Activated T-helper 1 cell treated with anti-CD3 and anti-CD28 coated beads, Interleukin-2, amount 50 U/mL, for 16 hours (primary cell): Measurements from ENCODE around the gene NR0B1.

Experiments used
- DNase-seq, 2 donors: peaks; one replicate each; pipeline ENCODE4 v3.0.0-alpha.2; 2020; ENCODE audit warnings: low read depth in 1 of 2, low spot score in 1 of 2

NR0B1 gene

DNA sequence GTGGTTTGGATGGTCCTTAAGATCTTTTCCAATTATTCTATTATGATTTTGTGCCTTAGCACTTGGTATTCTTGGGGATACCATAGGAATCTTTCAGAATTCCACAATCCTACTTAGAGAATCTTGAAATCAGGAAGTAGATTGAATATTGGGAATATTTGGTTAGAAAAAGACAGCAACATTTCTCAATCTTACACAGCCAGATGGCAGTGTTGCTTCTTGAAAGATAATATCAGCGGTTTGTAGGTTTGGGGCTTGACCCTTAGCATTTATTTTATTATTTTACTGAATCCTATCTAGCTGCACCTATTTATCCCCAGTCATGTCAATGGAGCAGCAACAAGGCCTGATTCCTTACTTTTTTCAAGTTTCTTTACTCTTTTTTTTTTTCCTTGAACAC, 33.7 kb downstream of the NR0B1 start:
- DNase-seq: no peak

DNA sequence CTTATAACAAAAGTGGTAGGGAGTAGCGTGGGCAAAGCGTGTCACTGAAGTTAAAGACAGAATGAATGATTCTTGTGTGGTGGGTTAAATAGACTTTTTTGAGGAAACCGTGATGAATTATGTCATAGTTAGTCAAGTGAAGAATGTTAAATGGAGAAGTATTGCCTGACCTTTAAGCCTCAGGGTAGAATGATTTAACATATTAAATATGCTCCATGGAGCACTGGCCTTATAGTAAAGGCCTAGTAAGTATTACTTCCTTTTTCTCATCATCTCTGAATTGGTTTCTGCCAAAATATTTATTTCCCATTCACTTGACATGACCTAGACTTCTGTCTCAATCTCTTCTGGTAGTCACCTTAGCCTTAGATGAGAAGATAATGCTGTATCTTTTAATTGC, 38.6 kb downstream of the NR0B1 start:
- no peak for DNase-seq

DNA sequence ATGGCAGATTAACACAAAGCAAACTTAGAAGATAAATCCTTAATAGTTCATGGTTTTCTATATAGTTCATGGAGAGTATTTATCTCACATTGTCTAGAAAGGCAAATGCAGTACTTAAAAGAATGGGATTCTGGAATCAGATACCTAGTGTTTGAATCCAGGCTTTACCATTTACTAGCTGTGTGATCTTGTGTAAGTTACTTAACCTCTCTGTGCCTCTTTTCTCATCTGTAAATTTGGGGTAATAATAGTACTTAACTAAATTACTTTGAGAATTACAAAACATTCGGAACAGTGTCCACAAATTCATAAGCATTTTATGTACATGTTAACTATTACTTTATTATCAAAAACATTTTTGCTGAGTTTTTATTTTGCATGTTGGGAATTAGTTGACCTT, 46.4 kb downstream of the NR0B1 start:
- DNase-seq: no peak

DNA sequence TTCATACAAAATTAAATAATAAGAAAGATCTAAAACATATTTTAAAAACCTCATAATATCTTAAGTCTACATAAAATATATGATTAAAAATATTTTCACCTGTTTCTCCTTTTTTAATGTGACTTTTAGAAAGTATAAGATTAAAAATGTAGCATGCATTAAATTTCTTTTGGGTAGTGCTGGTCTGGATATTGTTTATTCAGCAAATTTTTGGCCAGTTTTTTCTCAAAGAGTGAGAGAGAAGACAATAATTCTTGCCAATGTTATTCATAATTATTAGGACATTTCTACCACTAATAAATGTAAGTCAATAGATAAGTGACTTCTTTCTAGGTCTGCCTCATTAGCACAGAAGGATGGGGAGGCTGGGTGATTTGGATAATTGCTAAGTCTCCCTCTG, 48.2 kb downstream of the NR0B1 start:
- no peak for DNase-seq

DNA sequence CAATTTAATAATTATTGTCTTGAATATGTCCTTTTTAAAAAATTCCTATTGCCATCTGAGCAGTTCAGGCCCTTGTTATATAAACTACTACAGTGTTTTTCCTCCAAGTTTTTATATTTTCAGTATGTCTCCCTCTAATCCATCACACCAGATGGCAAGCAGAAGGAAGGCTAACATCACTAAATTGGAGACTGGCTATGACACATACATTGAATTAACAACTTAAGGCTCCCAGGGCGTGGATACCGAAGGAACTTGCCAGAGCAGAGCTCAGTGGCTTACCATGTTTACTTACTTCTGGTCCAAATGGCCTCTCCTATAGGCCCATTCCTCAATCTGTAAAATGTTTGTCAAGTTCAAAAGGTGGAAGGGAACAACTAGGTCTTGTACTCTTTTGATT, 49.3 kb downstream of the NR0B1 start:
- DNase-seq: no peak
